GM18499 (cell line): ENCODE data around the gene PCID2.
"Not testable (repeated sequence)": the region's sequence is repeated elsewhere in the genome, so short reads cannot be mapped to it uniquely, and the experiment has no call there.

Experiments used
- ATAC-seq: cut with Tn5 transposase; IDR thresholded peaks from one replicate; pipeline ENCODE4 v1.9.1; 2021; ENCODE audit warnings: moderate number of reproducible peaks; ENCODE audit not compliant: insufficient read depth, unreplicated experiment

PCID2 gene

DNA sequence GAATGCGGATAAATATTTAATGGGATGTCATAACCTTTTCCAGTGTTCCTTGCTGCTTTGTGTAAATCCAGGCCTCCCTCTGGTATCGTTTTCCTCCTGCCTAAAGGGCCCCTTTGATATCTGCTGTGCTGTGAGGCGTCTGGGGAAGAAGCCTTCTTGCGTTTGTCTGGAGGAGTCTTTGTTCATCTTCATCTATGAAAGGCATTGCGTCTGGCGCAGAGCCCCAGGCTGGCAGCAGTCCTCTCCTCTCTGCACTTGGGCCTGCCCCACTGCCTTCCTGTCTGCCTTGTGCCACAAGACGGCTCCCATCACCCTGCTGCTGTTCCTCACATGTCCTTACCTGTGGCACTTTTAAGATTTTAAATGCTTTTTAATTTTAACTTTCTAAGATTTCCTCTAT, 40.3 kb downstream of the PCID2 start:
- ATAC-seq: no peak

DNA sequence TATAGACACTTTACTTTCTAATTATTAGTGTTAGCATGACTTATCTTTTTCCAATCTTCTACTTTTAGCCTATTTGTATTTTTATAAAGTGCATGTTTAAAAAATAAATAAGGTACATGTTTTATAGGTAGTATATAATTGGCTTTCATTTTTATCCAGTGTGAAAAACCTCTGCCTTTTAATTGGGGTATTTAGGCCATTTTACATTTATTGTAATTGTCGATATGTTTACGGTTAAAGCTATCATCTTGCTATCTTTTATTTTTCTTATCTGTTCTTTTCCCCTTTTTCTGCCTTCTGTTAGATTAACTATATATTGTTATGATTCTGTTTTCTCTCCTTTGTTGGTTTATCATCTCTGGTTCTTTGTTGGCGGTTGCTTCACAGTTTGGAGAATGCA, 40.9 kb downstream of the PCID2 start:
- no peak for ATAC-seq

DNA sequence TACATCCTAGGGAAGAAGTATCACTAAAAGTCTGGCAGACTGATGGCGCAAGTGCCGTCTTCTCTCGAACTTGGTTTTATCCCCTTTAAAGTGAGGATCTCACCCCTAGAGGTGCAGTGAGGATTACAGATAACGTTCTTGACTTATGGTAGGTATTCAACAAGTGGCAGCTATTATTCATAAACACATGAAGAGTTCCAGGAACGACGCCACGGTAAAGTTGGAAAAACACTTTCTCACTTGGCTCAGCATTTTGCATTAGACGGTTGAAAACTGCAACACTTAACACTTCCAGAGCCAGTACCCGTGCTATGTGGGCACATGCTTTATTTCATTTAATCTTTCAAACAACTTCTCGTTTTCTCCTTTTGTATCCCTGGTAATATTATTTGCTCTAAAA, 41.3 kb downstream of the PCID2 start:
- no peak for ATAC-seq

DNA sequence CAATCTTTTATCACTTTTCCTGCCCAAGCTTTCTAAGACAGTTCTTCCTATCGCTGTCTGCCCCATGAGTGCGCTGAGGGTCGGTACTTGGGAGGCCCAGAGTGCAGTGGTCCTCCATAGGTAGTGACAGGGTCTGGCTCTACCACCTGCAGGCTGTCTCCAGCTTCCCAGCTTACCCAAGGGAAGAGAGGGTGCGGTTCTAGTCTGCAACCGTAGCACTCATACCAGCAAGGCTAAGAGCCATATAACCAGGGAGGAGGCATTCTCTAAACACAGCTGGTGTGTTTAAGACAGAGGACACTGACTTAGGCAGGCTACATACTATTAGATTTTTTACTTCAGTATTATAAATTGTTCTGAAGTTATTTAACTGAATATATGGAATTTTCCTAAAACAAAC, 41.8 kb downstream of the PCID2 start:
- ATAC-seq: no peak

DNA sequence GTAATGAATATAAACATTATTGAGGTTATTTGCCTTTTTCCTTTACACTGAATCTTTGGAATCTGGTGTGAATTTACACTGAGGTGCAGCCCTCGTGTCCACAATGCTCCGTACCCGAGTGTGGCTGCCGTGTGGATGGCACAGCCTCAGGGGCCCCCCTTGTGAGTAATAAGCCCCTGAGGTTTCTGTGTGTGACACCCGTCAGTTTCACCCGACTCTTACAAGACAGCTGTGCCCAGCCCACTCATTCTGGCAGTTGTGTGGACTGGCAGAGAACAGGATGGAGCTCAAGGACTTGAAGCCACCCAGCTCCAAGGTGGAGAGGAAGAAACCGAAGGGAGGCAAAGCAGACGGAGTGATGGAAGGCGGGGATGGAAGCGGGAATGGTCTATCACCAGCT, 42.2 kb downstream of the PCID2 start:
- no peak for ATAC-seq

DNA sequence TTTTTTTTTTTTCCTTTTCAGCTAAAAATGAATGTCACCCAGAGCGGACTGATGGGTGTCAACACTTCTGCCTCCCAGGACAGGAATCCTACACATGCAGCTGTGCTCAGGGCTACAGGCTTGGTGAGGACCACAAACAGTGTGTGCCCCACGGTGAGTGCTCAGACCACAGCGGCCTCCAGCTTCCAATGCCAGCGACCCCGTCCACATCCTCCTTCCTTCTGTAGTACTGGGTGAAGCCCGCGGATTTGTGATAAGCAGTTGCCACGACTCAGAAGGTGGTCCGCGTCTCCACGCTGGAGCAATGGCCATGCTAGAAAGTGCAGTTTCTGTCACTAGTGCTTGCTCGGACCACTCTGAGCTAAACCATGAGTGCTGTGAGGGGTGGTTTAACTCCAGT, 44.0 kb downstream of the PCID2 start:
- no peak for ATAC-seq

DNA sequence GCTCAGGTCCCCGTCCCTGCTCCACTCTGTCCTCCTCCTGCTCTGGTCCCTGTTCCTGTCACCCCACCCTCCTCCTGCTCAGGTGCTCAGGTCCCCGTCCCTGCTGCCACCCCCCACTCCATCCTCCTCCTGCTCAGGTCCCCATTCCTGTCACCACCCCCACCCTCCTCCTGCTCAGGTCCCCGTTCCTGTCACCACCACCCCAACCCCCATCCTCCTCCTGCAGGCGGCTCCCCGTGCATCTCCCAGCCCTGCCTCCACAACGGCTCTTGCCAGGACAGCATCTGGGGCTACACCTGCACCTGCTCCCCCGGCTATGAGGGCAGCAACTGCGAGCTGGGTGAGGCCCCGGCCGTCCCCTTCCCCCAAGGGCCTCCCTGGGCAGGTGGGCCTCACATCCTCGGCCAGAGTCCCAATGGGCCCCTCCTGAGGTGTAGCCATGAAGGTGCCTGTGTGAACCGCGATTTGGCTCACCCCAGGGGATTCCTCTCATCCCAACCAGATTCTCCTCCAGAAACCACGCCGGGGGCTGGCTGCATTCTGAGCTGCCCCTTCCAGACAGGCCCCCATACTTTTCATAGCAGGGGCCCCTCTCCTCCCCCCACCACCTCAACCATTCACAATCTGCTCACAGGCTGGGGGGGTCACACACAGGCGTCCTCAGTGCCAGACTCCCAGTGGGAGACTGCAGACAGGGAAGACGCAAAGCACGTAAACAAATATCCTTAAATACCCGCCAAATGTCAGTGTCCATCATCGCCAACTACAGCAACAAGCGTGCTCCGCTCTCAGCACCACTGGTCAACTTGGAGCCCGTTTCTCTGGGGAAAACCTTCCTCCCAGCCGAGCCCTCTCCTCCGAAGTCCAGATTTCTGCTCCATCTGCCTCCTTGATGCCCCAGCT, 45.4 kb downstream of the PCID2 start:
- ATAC-seq: no peak

DNA sequence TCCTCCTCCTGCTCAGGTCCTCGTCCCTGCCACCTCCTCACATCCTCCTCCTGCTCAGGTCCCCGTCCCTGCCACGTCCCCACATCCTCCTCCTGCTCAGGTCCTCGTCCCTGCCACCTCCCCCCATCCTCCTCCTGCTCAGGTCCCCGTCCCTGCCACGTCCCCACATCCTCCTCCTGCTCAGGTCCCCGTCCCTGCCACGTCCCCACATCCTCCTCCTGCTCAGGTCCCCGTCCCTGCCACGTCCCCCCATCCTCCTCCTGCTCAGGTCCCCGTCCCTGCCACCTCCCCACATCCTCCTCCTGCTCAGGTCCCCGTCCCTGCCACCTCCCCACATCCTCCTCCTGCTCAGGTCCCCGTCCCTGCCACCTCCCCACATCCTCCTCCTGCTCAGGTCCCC, 46.5 kb downstream of the PCID2 start:
- not testable (repeated sequence) for ATAC-seq

DNA sequence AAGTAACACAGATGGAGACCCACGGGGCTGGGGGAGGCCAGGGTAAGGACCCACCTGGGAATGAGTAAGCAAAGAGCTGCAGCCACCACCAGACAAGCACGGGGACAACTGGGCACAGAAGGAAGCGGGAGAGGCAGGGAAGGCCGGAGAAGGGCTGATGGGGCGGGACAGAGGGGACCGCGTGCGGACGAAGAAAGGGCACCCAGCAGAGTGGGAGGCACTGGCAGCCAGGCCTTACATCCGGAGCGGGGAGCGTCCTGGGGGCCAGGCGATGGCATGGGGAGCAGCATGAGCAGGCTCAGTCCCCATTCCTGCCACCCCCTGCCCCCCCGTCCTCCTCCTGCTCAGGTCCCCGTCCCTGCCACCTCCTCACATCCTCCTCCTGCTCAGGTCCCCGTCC, 47.0 kb downstream of the PCID2 start:
- no peak for ATAC-seq

DNA sequence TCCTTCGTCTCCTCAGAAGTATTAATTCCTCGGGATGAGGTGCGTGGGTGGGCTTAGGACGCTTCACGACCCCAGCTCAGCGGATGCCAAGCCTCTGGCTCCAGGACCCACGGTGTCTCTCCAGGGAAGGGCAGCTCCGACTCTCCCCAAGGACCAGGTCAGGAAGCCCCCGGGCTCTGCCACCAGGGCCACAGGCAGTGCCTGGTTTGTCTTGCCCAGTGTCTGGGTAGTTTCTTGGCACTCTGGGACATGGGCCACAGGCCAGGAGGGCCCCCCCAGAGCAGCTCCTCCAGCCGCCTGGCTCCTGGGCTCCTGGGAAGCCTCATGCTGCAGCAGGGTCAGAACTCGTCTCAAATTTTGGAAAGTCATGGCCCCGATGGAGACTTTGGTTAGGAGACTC, 47.5 kb downstream of the PCID2 start:
- ATAC-seq: no peak

DNA sequence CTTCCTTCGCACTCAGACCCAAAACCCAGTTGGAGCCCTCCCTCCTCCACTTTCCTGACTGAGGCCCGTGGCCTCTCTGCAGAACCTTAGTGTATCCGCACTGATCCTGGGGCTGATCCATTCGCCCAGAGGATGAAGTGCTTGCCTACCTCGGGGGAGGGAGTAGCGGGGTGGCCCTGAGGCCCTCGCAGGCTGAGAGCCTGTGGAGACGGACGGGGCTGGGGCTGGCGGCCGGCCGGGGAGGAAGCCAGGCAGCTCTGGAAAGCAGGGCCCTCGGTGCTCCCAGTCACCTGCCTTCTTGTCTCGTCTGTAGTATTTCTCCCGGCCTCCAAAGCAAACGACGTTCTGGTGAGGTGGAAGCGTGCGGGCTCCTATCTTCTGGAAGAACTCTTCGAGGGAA, 48.8 kb downstream of the PCID2 start:
- ATAC-seq: no peak

DNA sequence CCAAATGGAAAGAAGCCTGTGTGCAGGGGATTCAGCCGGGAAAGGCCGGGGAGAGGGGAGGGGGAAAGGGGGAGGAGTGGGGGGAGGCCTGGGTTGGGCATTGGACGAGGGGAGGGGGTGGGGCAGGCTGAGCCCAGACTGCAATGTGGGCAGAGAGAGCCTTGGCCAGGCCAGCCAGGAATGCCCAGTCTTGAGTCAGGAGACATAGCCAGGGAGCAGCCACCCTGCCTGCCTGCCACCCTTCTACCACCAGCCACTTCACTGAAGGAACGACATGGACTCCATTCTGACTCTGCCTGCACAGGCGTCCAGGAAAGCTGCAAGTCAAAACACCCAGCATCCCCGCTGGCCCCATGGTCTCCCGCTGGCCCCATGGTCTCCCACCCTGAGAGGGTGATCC, 49.5 kb downstream of the PCID2 start:
- ATAC-seq: no peak

DNA sequence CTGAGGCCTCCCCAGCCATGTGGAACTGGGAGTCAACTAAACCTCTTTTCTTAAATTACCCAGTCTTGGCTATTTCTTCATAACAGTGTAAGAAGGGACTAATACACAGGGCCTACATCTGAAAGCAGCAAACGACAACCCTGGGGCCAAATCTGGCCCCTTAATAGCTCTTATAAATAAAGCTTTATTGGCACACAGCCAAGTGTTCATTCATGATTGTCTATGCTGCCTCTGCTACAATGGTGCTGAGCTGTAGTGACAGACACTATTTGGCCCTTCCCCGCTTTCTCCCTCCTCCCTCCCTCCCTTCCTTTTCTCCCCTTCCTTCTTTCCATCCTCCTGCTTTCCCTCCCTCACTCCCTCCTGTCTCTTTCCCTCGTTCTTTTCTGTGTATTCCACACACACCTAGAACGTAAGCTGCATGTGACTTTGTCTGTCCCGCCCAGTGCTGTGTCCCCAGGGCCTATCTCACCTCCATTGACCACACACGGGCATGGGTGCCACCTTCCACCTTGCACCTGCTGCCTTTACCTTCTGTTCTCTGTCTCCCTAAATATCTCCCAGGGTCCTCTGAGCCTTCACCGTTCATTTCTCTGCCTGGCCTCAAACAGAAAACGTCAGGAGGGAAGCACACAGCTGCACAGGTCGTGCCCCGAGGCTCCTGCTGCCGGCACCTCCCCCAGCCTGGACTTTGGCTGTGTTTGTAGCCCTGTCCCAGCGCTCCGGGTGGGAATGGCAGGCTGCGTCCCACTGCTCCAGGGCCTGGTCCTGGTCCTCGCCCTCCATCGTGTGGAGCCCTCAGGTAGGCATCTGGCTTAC, 50.3 kb downstream of the PCID2 start, which contains the start of gene PROZ:
PROZ (plus strand) TSS at position 720 of the 819 bp plus-strand sequence; CDS start at position 733, 13 bp downstream.
- no peak for ATAC-seq

DNA sequence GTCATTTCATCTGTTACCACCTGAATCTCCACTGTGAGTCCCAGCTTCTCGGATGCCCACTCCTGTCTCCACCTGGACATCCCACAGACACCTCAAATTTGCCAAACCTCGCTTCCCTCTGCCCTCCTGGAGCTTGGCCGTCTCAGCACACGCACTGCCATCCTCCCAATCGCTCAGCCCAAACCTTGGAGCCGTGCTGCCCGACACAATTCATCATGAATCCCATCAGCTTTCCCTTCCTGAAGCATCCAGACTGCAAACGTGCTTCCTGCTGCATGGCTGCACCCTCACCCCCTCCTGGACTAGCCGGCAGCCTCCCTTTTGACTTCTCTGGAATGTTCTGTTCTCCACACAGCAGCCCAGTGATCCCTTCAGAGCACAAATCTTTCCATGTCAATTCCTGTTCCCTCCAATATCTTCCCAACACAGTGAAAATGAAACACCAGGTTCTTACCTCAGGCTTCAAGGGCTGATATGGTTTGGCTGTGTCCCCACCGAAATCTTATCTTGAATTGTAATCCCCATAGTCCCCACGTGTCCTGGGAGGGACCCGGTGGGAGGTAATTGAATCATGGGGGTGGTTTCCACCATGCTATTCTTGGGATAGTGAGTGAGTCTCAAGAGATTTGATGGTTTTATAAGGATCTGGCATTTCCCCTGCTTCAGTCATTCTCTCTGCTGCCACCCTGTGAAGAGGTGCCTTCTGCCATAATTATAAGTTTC, 51.1 kb downstream of the PCID2 start:
- ATAC-seq: no peak

DNA sequence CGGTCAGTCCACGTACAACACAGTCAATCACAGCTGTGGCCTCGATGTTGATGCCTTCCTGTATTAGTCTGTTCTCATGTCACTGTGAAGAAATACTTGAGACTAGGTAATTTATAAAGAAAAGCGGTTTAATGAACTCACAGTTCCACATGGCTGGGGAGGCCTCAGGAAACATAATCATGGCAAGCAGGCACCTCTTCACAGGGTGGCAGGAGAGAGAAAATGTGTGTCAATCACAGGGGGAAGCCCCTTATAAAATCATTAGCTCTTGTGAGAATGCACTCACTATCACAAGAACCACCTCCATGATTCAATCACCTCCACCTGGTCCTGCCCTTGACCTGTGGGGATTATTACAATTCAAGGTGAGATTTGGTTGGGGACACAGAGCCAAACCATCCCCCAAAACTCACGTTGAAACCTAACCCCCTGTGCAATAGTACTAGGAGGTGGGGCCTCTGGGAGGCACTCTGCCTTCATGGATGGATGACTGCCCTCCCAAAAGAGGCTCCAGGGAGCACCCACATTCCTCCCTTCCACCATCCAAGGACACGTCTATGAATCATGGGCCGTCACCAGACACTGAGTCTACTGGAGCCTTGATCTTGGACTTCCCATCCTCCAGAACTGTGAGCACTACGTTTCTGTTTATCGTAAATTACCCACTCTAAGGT, 52.4 kb downstream of the PCID2 start:
- ATAC-seq: no peak

DNA sequence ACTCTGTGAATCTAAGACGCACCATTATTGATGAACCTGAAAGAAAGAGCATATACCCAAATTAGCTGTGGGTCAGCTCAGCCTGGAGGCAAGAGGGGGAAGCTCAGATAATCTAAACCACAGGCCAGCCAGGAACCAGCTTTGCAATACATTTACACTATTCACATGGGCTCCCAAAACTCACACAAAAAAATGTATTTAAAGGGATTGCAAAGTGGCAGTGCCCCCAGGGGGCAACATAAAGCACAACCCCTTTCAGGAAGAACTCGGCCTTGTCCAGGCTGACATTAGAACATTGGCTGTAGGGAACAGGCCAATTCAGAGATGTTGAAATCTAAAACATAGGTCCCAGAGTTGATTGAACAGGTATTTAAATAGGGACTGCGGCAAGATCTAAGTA, 53.3 kb downstream of the PCID2 start:
- no peak for ATAC-seq

DNA sequence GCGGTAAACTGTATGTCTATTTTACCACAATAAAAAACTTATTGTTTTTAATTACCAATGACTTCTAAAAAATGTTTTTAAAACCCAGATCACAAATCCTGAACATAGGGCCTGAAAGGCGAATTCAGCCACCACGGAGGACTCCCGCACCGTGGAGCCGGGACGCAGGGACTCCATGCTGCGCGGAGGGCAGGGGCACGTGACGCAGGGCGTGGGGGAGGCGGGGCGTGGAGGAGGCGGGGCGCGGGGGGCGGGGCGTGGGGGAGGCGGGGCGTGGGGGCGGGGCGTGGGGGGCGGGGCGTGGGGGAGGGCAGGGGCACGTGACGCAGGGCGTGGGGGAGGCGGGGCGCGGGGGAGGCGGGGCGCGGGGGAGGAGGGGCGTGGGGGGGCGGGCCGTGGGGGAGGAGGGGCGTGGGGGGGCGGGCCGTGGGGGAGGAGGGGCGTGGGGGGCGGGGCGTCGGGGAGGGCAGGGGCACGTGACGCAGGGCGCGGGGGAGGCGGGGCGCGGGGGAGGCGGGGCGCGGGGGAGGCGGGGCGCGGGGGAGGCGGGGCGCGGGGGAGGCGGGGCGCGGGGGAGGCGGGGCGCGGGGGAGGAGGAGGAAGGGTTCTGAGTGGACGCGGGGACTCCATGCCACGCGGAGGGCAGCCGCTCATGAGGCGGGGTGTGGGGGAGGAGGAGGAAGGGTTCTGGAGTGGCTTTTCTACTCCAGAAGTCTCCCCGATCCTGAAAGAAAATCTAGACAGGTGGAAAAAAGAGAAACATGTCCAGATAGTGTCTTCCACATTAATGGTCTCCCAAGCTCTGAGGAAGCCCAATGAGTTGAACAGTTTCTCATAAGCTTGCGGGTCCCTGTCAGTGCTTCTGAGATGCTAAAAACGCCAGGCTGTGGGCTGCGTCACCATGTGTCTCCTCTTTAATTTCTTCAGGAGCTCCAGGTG, 54.4 kb downstream of the PCID2 start:
- no peak for ATAC-seq

DNA sequence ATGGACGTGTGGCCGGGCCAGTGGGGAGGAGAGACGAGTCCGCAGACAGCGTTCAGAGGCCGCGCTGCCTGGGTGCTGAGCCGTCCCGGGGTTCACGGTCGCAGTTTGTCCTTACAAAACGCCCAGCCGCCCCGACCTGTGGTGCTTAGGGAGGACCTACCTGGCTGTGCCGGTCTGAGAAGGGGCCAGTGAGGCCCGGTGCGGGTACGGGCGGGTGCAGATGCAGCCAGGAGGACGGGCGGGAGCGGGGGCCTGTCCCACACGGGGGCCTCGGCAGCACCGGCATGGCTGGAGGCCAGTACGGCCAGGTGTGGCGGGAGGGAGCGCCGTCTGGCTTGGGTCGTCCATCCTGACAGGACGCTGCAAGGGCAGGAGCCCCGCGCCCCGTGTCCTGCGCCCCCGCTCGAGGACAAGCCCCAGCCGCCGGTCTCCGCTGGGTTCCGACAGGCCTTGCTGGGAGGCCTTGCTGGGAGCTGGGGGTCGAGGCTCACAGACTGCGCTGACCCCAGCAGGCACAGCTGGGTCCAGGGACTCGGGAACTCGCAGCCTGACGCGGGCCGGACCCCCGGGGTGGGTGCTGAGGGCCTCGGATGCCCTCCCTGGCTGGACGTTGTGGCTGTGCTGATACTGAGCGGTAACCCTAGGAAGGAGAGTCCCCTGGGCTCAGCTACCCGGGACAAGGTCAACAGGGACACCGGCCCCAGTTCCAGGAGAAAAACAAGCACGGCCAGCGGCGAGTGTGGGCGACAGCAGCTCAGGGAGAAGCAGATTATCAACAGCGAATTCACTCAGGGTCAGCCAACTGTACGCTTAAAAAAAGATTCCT, 55.3 kb downstream of the PCID2 start:
- ATAC-seq: no peak

DNA sequence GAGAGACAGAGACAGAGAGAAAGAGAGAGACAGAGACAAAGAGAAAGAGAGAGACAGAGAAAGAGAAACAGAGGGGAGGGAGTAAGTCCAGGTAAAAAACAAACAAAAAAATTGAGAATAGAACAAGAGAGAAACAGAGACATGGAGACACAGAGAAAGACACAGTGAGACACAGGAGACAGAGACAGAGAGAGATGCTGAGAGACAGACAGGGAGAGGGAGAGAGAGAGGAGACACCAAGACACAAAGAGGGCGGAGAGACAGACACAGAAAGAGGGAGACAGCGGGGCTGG, 55.8 kb downstream of the PCID2 start:
- no peak for ATAC-seq
